ENCODE measurements around the gene FEZ2. TPM values are rescaled to one million over a fixed set of nuclear protein-coding genes. Genes with fewer than 3 reads are reported as not detected.

FEZ2 gene
- total and polyA plus RNA-seq, 2 experiments from 2014 or later, result 28.0 to 32.9 TPM

- TF ChIP-seq CREB1 (CRISPR knock-in tag; IDR thresholded peaks at IDR 0.05; ENCODE audit: low read depth), result no peak
These were observed 32.3 kb downstream of the FEZ2 start (continued) for GRCh38 chr2:36565712-36566111.

GRCh38 chr2:36564377-36564930 is 33.5 kb downstream of the FEZ2 start:
- TF ChIP-seq EZH2phosphoT487 (IDR thresholded peaks at IDR 0.05; ENCODE audit: unreplicated experiment), result no peak
- no peak for TF ChIP-seq STAT1 (IDR thresholded peaks at IDR 0.05; ENCODE audit: unreplicated experiment)
- no peak for TF ChIP-seq POLR2AphosphoS5 (IDR thresholded peaks at IDR 0.05; ENCODE audit: low read depth)
- TF ChIP-seq ZNF331 (CRISPR knock-in tag; IDR thresholded peaks at IDR 0.05; ENCODE audit: low read depth), result no peak
- TF ChIP-seq CREB1 (CRISPR knock-in tag; IDR thresholded peaks at IDR 0.05; ENCODE audit: low read depth), result no peak
- no peak for TF ChIP-seq JUNB (IDR thresholded peaks at IDR 0.05; ENCODE audit: unreplicated experiment)
- TF ChIP-seq CTCF (conservative IDR thresholded peaks at IDR 0.05; ENCODE audit: low read depth in 2 of 2), result no peak
- TF ChIP-seq ETS1 (IDR thresholded peaks at IDR 0.05), result no peak
- Histone ChIP-seq H2AFZ (no peak overlapping the region), H3K4me1 (ENCODE audit: insufficient read depth) (peaks cover 38% of the 10 kb centered on the region), H3K79me2 (replicated peaks; ENCODE audit: insufficient read depth) (peaks cover 5% of the 10 kb centered on the region; the same call in 1 of the 2 replicates), H3F3A (replicated peaks; ENCODE audit: low read depth) (no peaks in the 10 kb centered on the region), H4K20me1 (replicated peaks; ENCODE audit: insufficient read depth) (no peaks in the 10 kb centered on the region), H3K27me3 (ENCODE audit: insufficient read depth) (no peaks in the 10 kb centered on the region), H3K9me2 (ENCODE audit: insufficient read depth) (no peaks in the 10 kb centered on the region), H3K27ac (ENCODE audit: low read depth) (no peak overlapping the region), H3K36me3 (ENCODE audit: insufficient read depth) (no peaks in the 10 kb centered on the region), H3K4me3 (no peak overlapping the region), H3K4me2 (no peak overlapping the region)
- H3K27me3 Mint-ChIP-seq (ENCODE audit: insufficient read depth, low read depth, poor library complexity), result peaks cover 6% of the 10 kb centered on the region
- no peak overlapping the region for H3K27ac Mint-ChIP-seq
- H3K9me3 Mint-ChIP-seq, result no peaks in the 10 kb centered on the region; the same call in 2 of the 3 replicates
- H3K36me3 Mint-ChIP-seq (ENCODE audit: low read depth), result peaks cover 16% of the 10 kb centered on the region; the same call in 2 of the 3 replicates
- peaks cover 69% of the 10 kb centered on the region for H3K4me1 Mint-ChIP-seq
- DNase-seq (ENCODE audit: low spot score), result no peak
- no peak for ATAC-seq
- no peak overlapping the region for H3K4me3 Mint-ChIP-seq

GRCh38 chr2:36562973-36563532 is 34.9 kb downstream of the FEZ2 start:
- Mint-ChIP-seq H3K27me3 (ENCODE audit: insufficient read depth, low read depth, poor library complexity) (peaks cover 6% of the 10 kb centered on the region), H3K4me3 (no peak overlapping the region), H3K4me1 (peaks cover 61% of the 10 kb centered on the region), H3K9me3 (no peaks in the 10 kb centered on the region; the same call in 2 of the 3 replicates), H3K36me3 (ENCODE audit: low read depth) (peaks cover 16% of the 10 kb centered on the region; the same call in 2 of the 3 replicates), H3K27ac (peak overlapping the region; percentile 46; the same call in 1 of the 2 replicates)
- Histone ChIP-seq H3K36me3 (ENCODE audit: insufficient read depth) (no peaks in the 10 kb centered on the region), H3K9me2 (ENCODE audit: insufficient read depth) (no peaks in the 10 kb centered on the region), H3K4me1 (ENCODE audit: insufficient read depth) (peaks cover 26% of the 10 kb centered on the region), H3K4me3 (no peak overlapping the region), H3K79me2 (replicated peaks; ENCODE audit: insufficient read depth) (peaks cover 5% of the 10 kb centered on the region; the same call in 1 of the 2 replicates), H2AFZ (no peak overlapping the region), H4K20me1 (replicated peaks; ENCODE audit: insufficient read depth) (no peaks in the 10 kb centered on the region), H3K4me2 (no peak overlapping the region), H3K27me3 (ENCODE audit: insufficient read depth) (no peaks in the 10 kb centered on the region), H3F3A (replicated peaks; ENCODE audit: low read depth) (no peaks in the 10 kb centered on the region), H3K27ac (ENCODE audit: low read depth) (0 out of 2 replicates have a peak overlapping the region, but pooled peaks have one; percentile 18)
- DNase-seq (ENCODE audit: low spot score) (no peak), ATAC-seq (peak; percentile 35; the same call in 2 of the 3 replicates)
- TF ChIP-seq EZH2 (IDR thresholded peaks at IDR 0.05; ENCODE audit: low read depth, unreplicated experiment), result no peak
- TF ChIP-seq ZNF331 (CRISPR knock-in tag; IDR thresholded peaks at IDR 0.05; ENCODE audit: low read depth), result no peak
- no peak for TF ChIP-seq ZNF462 (CRISPR knock-in tag; IDR thresholded peaks at IDR 0.05)
- no peak for TF ChIP-seq STAT1 (IDR thresholded peaks at IDR 0.05; ENCODE audit: unreplicated experiment)
- no peak for TF ChIP-seq JUNB (IDR thresholded peaks at IDR 0.05; ENCODE audit: unreplicated experiment)

Measured in GM23338 (cell line).